ENCODE data around the gene CFB.
"Not testable (repeated sequence)": the region's sequence is repeated elsewhere in the genome, so short reads cannot be mapped to it uniquely, and the experiment has no call there.

Gene CFB

DNA sequence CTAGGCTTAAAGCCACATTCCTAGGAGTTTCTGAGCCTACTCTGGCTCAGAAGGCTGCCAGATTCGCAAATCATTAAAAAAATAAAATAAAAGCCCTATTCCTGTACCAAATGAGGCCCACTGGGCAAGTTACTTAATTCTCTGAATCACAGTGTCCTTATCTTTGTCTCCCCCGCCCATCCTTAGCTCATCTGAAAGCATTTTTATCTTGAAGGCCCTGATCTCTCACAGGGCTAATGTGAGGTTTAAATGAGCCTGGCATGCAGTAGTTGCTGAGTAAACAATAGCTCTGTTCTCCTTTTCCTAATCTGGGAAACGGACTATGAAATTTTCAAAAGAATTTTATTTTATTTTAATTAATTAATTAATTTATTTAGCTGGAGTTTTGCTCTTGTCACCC is 41.9 kb upstream of the CFB start:
- in situ Hi-C loops (cut with HindIII; ENCODE audit: low pct_unique_long_range_greater_than_20kb, low sequenced_read_pairs), result no loop called here
- TF ChIP-seq JUND (IDR thresholded peaks at IDR 0.05; ENCODE audit: low read depth), result no peak
- no peak for DNase-seq (ENCODE audit: low read depth in 1 of 2, low spot score in 1 of 2)

DNA sequence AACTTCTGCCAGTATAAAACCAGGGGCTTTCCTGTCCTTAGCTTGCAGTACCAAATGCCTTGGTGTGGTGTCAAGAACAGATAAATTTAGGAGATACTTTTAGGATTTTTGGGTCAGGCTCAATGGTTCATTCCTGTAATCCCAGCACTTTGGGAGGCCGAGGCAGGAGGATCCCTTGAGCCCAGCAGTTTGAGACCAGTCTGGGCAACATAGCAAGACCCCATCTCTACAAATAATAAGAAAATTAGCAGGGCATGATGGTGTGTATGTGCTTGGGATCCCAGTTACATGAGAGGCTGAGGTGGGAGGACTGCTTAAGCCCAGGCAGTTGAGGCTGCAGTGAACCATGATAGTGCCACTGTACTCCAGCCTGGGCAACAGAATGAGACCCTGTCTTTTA is 40.9 kb upstream of the CFB start:
- no peak for TF ChIP-seq JUND (IDR thresholded peaks at IDR 0.05; ENCODE audit: low read depth)
- DNase-seq (ENCODE audit: low read depth in 1 of 2, low spot score in 1 of 2), result no peak
- in situ Hi-C loops (cut with HindIII; ENCODE audit: low pct_unique_long_range_greater_than_20kb, low sequenced_read_pairs), result no loop called here

DNA sequence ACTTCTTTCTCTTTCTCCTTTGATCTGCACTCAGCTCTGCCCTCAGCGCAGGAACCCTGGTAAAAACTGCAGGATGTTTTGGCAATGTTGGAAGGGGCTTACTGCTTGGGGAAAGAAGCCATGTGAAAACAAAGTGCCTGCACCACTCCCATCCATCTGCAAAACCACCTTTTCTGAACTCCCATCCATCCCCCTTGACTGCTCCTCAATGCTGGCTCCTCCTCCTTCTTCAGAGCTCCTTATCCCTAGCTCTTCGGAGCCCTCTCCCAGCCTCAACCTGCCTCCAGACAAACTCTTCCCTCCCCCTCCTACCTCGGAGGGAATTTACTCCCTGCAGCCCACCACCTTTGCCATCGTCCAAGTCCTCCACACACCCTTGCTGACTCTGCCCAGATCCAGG is 39.8 kb upstream of the CFB start:
- TF ChIP-seq JUND (IDR thresholded peaks at IDR 0.05; ENCODE audit: low read depth), result no peak
- no peak for DNase-seq (ENCODE audit: low read depth in 1 of 2, low spot score in 1 of 2)
- in situ Hi-C loops (cut with HindIII; ENCODE audit: low pct_unique_long_range_greater_than_20kb, low sequenced_read_pairs), result no loop called here

DNA sequence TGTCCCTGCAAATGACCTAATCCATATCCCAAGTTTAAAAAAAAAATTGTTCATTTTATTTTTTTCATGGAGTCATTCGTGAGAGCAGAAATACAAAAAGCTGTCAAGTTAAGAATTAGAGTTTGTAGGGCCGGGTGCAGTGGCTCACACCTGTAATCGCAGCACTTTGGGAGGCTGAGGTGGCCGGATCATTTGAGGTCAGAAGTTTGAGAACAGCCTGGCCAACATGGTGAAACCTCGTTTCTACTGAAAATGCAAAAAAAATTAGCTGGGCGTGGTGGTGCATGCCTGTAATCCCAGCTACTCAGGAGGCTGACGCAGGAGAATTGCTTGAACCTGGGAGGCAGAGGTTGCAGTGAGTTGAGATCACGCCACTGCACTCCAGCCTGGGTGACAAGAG is 39.2 kb upstream of the CFB start:
- in situ Hi-C loops (cut with HindIII; ENCODE audit: low pct_unique_long_range_greater_than_20kb, low sequenced_read_pairs); DNase-seq (ENCODE audit: low read depth in 1 of 2, low spot score in 1 of 2): not testable (repeated sequence)

DNA sequence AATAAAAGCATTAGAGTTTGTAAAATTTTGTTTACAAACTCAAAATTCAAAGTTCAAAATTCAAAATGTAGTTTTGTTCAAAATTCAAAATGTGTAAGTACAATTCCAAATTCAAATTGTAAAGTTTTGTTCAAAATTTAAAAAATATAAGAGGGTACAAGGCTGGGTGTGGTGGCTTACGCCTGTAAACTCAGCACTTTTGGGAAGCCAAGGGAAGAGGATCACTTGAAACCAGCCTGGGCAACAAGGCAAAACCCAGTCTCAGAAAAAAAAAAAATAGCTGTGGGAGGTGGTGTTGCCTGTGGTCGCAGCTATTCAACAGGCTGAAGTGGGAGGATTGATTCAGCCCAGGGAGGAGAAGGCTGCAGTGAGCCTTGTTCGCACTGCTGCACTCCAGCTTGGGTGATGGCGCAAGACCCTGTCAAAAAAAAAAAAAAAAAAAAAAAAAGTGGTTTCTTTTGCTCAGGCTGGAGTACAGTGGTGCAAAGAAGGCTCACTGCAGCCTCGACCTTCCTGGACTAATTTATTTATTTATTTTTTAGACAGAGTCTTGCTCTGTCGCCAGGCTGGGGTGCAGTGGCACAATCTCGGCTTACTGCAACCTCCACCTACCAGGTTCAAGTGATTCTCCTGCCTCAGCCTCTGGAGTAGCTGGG is 38.6 kb upstream of the CFB start:
- no peak for DNase-seq (ENCODE audit: low read depth in 1 of 2, low spot score in 1 of 2)
- in situ Hi-C loops (cut with HindIII; ENCODE audit: low pct_unique_long_range_greater_than_20kb, low sequenced_read_pairs), result no loop called here
- TF ChIP-seq JUND (IDR thresholded peaks at IDR 0.05; ENCODE audit: low read depth), result no peak

DNA sequence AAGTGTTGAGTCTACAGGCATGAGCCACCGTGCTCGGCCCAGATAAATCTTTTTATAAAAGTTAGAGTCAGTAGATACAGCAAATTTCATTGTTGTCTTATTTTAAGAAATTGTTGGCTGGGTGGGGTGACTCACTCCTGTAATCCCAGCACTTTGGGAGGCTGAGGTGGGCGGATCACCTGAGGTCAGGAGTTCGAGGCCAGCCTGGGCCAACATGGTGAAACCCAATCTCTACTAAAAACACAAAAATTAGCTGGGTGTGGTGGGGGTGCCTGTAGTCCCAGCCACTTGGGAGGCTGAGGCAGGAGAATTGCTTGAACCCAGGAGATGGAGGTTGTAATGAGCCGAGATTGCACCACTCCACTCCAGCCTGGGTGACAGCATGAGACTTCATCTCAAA is 37.6 kb upstream of the CFB start:
- DNase-seq (ENCODE audit: low read depth in 1 of 2, low spot score in 1 of 2); in situ Hi-C loops (cut with HindIII; ENCODE audit: low pct_unique_long_range_greater_than_20kb, low sequenced_read_pairs): not testable (repeated sequence)

DNA sequence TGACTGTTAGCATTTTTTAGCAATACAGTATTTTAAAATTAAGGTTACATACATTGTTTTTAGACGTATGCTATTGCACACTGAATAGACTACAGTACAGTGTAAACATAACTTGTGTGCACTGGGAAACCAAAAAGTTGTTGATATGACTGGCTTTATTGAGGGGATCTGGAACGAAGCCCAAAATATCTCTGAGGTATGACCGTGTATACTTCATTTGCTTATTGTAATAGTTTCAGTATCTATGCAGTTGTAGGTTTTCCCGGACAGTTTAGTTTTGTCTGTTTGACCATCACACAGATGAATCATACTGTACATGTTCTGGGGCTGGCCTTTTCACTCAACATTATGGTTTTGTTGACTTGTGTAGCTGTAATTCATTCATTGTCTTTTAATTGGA is 37.1 kb upstream of the CFB start:
- DNase-seq (ENCODE audit: low read depth in 1 of 2, low spot score in 1 of 2), result peak in 1 of 2 experiments; percentile 19
- no peak for TF ChIP-seq JUND (IDR thresholded peaks at IDR 0.05; ENCODE audit: low read depth)
- in situ Hi-C loops (cut with HindIII; ENCODE audit: low pct_unique_long_range_greater_than_20kb, low sequenced_read_pairs), result no loop called here

DNA sequence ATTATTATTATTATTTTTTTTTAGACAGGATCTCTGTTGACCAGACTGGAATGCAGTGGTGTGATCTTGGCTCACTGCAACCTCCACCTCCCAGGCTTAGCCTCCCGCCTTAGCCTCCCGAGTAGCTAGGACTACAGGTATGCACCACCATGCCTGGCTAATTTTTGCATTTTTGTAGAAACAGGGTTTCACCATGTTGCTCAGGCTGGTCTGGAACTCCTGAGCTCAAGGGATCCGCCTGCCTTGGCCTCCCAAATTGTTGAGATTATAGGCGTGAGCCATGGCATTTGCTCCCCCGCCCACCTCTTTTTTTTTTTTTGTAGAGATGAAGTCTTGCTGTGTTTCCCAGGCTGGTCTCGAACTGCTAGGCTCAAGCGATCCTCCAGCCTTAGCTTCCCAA is 36.6 kb upstream of the CFB start:
- DNase-seq (ENCODE audit: low read depth in 1 of 2, low spot score in 1 of 2); in situ Hi-C loops (cut with HindIII; ENCODE audit: low pct_unique_long_range_greater_than_20kb, low sequenced_read_pairs): not testable (repeated sequence)

DNA sequence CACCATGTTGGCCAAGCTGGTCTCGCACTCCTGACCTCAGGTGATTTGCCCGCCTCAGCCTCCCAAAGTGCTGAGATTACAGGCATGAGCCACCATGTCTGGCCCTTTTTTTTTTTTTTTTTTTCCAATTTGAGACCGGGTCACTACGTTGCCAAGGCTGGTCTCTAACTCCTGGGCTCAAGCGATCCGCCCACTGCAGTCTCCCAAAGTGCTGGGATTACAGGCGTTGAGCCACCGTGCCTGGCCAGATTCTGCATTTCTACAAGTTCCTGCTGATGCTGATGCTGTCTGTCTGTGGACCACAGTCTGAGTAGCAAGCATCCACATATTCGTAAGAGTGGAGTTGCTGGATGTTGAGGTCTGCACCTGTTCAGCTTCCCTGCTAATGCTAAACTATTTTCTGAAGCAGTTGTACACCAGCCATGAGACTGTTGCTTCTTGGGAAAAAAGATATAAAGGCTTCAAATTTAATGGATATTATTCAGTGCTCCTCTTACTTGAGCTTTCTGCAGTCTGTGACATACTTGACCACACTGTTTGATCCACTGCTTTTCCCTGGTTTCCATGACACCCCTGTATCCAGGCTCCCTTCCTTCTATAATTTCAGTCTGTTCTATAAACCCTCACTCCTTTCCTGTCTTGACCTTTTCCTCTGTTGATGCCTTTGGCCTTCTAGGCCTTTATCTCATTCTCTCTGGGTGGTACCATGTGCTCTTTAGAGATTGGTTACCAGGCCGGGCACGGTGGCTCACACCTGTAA is 33.9 kb upstream of the CFB start:
- no peak for DNase-seq (ENCODE audit: low read depth in 1 of 2, low spot score in 1 of 2)
- in situ Hi-C loops (cut with HindIII; ENCODE audit: low pct_unique_long_range_greater_than_20kb, low sequenced_read_pairs), result no loop called here
- no peak for TF ChIP-seq JUND (IDR thresholded peaks at IDR 0.05; ENCODE audit: low read depth)

DNA sequence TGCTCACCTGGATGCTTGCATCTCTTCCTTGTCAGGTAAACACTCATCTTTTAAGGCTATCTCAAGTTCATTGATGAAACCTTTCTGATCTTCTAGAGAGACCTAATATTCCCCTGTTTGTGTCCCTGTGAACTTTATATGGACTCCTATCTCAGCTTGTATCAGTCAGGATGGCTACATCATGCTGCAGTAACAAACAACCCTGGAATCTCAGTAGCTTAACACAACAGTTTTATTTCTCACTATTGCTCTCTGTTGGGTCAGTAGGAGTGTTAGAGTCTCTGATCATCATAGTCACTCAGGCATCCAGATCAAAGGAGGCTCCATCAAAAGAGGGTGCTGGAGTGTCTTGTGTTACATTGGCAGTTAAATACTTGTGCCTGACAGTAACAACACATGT is 30.5 kb upstream of the CFB start:
- no peak for DNase-seq (ENCODE audit: low read depth in 1 of 2, low spot score in 1 of 2)
- no peak for TF ChIP-seq JUND (IDR thresholded peaks at IDR 0.05; ENCODE audit: low read depth)
- in situ Hi-C loops (cut with HindIII; ENCODE audit: low pct_unique_long_range_greater_than_20kb, low sequenced_read_pairs), result no loop called here

DNA sequence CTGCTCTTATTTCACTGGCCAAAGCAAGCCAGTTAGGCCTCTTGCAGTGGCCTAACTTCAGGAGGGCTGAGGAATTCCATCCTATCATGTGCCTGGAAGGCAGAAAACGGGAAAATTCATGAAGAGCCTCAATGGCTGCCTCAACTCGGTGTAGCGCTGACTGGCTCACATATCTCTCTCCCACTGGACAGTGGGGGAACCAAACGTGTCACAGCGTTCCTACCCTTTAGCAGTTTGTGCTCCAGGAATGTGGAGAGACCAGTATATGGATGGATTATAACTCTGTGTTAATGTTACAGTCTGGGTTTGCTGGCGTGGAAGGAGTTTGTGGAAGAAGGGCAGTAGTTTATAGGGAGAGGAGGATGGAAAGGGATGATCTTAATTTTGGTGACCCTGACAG is 30.1 kb upstream of the CFB start:
- DNase-seq (ENCODE audit: low read depth in 1 of 2, low spot score in 1 of 2), result peak in 1 of 2 experiments; percentile 72
- in situ Hi-C loops (cut with HindIII; ENCODE audit: low pct_unique_long_range_greater_than_20kb, low sequenced_read_pairs), result no loop called here
- TF ChIP-seq JUND (IDR thresholded peaks at IDR 0.05; ENCODE audit: low read depth), result no peak

DNA sequence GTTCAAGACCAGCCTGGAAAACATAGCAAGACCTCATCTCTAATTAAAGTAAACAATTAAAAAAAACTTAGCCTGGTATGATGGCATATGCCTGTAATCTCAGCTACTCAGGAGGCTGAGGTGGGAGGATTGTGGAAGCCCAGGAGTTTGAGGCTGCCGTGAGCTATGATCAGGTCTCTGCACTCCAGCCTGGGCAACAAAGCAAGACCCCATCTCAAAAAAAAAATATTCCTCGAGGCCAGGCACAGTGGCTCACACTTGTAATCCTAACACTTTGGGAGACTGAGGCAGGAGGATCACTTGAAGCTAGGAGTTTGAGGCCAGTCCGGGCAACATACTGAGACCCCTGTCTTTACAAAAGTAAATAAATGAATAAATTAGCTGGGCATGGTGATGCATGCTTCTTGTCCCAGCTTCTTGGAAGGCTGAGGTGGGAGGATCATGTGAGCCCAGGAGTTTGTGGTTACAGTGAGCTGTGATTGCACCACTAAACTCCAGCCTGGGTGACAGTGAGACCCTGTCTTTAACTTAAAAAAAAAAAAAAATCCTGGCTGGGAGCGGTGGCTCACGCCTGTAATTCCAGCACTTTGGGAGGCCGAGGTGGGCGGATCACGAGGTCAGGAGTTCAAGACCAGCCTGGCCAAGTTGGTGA is 27.7 kb upstream of the CFB start:
- in situ Hi-C loops (cut with HindIII; ENCODE audit: low pct_unique_long_range_greater_than_20kb, low sequenced_read_pairs), result no loop called here
- DNase-seq (ENCODE audit: low read depth in 1 of 2, low spot score in 1 of 2), result no peak
- no peak for TF ChIP-seq JUND (IDR thresholded peaks at IDR 0.05; ENCODE audit: low read depth)

DNA sequence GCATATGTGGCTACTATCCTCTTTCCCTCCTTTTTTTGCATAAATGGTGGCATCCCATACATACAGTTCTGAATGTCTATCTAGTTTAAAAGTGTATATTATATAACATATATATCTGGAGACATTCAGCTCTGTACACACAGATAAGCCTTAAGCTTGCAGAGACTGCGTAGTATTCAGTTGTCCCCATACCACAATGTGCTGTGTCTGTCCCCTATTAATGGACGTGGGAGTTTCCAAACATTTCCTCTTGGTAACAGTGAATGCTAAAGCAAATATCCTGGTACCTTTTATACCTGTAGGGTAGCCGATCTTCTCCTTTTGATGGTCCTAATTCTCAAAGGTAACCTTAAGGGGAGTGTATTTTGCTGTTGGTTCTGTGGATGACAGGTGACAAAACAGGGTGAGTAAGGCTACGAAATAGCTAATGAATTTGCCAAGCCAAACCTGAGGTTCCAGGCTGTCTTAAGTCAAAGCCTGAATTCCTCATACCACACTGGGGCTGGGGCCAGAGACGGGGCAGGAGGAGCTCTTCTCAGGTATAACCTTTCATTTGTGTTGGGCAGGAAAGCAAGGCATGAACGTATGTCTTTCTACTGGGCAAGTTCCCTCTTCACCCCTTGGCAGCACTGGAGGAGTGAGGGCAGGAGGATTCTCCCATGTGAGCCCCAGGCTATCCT is 26.1 kb upstream of the CFB start:
- in situ Hi-C loops (cut with HindIII; ENCODE audit: low pct_unique_long_range_greater_than_20kb, low sequenced_read_pairs), result no loop called here
- no peak for TF ChIP-seq JUND (IDR thresholded peaks at IDR 0.05; ENCODE audit: low read depth)
- DNase-seq (ENCODE audit: low read depth in 1 of 2, low spot score in 1 of 2), result peak in 1 of 2 experiments; percentile 45

Data from T47D (cell line).